Measurements from ENCODE around the gene LEO1. TPM values are rescaled to one million over a fixed set of nuclear protein-coding genes. Genes with fewer than 3 reads are reported as not detected.

The LEO1 gene
- polyA plus RNA-seq, 4 donors: 14.3 to 21.7 (median 20.1) TPM

GRCh38 chr15:51965691-51966090 lies 5.9 kb downstream of the LEO1 start:
- peaks cover 3 to 16% (median 4%) of the 10 kb centered on the region in 3 donors for H3K36me3 ChIP-seq (ENCODE audit: control insufficient read depth in 3 of 3, insufficient read depth in 2 of 3, low read depth in 1 of 3, low read length in 3 of 3)
- DNase-seq (no peak), FAIRE-seq (no peak)
- no peak overlapping the region for H3K4me3 ChIP-seq (ENCODE audit: low read depth in 1 of 3, low read length in 3 of 3)
- H3K4me1 ChIP-seq (ENCODE audit: control insufficient read depth in 3 of 3, insufficient read depth in 2 of 3, low read depth in 1 of 3, low read length in 2 of 3): peaks cover 0 to 1% (median 1%) of the 10 kb centered on the region in 3 donors
- no peaks in the 10 kb centered on the region for H3K27me3 ChIP-seq (ENCODE audit: control insufficient read depth in 3 of 3, insufficient read depth in 3 of 3, low read length in 3 of 3)
- peaks cover 0 to 23% of the 10 kb centered on the region in 2 donors for H3K9me3 ChIP-seq (ENCODE audit: control insufficient read depth in 2 of 2, insufficient read depth in 1 of 2, low read depth in 1 of 2, low read length in 1 of 2)
- WGBS, 3 donors: 90 to 99% (median 99%) methylated on average over 4 of the region's 4 CpGs
- H3K27ac ChIP-seq (ENCODE audit: low read depth in 1 of 3, low read length in 2 of 3): no peak overlapping the region

- H3K9me3 ChIP-seq (ENCODE audit: control insufficient read depth in 2 of 2, insufficient read depth in 1 of 2, low read depth in 1 of 2, low read length in 1 of 2): no peaks in the 10 kb centered on the region
- DNase-seq: no peak
- H3K4me3 ChIP-seq (ENCODE audit: low read depth in 1 of 3, low read length in 3 of 3): no peak overlapping the region
- H3K36me3 ChIP-seq (ENCODE audit: control insufficient read depth in 3 of 3, insufficient read depth in 2 of 3, low read depth in 1 of 3, low read length in 3 of 3): peaks cover 13 to 34% (median 17%) of the 10 kb centered on the region in 3 donors
- no peaks in the 10 kb centered on the region for H3K4me1 ChIP-seq (ENCODE audit: control insufficient read depth in 3 of 3, insufficient read depth in 2 of 3, low read depth in 1 of 3, low read length in 2 of 3)
- 94 to 99% (median 95%) methylated on average over 3 of the region's 3 CpGs for WGBS, 3 donors
- no peak overlapping the region for H3K27ac ChIP-seq (ENCODE audit: low read depth in 1 of 3, low read length in 2 of 3)
- no peak for FAIRE-seq
- H3K27me3 ChIP-seq (ENCODE audit: control insufficient read depth in 3 of 3, insufficient read depth in 3 of 3, low read length in 3 of 3): no peaks in the 10 kb centered on the region
These were observed 16.1 kb downstream of the LEO1 start for GRCh38 chr15:51955504-51955903.

GRCh38 chr15:51952805-51953204 lies 18.8 kb downstream of the LEO1 start:
- H3K36me3 ChIP-seq (ENCODE audit: control insufficient read depth in 3 of 3, insufficient read depth in 2 of 3, low read depth in 1 of 3, low read length in 3 of 3): peaks cover 19 to 43% (median 22%) of the 10 kb centered on the region in 3 donors
- FAIRE-seq: no peak
- 82 to 92% (median 85%) methylated on average over 3 of the region's 3 CpGs for WGBS, 3 donors
- H3K4me1 ChIP-seq (ENCODE audit: control insufficient read depth in 3 of 3, insufficient read depth in 2 of 3, low read depth in 1 of 3, low read length in 2 of 3): no peaks in the 10 kb centered on the region
- no peaks in the 10 kb centered on the region for H3K9me3 ChIP-seq (ENCODE audit: control insufficient read depth in 2 of 2, insufficient read depth in 1 of 2, low read depth in 1 of 2, low read length in 1 of 2)
- no peak overlapping the region for H3K4me3 ChIP-seq (ENCODE audit: low read depth in 1 of 3, low read length in 3 of 3)
- H3K27ac ChIP-seq (ENCODE audit: low read depth in 1 of 3, low read length in 2 of 3): no peak overlapping the region
- H3K27me3 ChIP-seq (ENCODE audit: control insufficient read depth in 3 of 3, insufficient read depth in 3 of 3, low read length in 3 of 3): no peaks in the 10 kb centered on the region
- no peak for DNase-seq

- Histone ChIP-seq H3K27ac (ENCODE audit: low read depth in 1 of 3, low read length in 2 of 3) (no peak overlapping the region), H3K9me3 (ENCODE audit: control insufficient read depth in 2 of 2, insufficient read depth in 1 of 2, low read depth in 1 of 2, low read length in 1 of 2) (no peaks in the 10 kb centered on the region), H3K36me3 (ENCODE audit: control insufficient read depth in 3 of 3, insufficient read depth in 2 of 3, low read depth in 1 of 3, low read length in 3 of 3) (peaks cover 25 to 42% (median 29%) of the 10 kb centered on the region in 3 donors), H3K27me3 (ENCODE audit: control insufficient read depth in 3 of 3, insufficient read depth in 3 of 3, low read length in 3 of 3) (no peaks in the 10 kb centered on the region), H3K4me1 (ENCODE audit: control insufficient read depth in 3 of 3, insufficient read depth in 2 of 3, low read depth in 1 of 3, low read length in 2 of 3) (no peaks in the 10 kb centered on the region), H3K4me3 (ENCODE audit: low read depth in 1 of 3, low read length in 3 of 3) (no peak overlapping the region)
- FAIRE-seq (no peak), DNase-seq (no peak)
- WGBS, 3 donors: 36 to 90% (median 86%) methylated on average over 2 of the region's 2 CpGs
These were observed 24.5 kb downstream of the LEO1 start for GRCh38 chr15:51947124-51947523.

- Histone ChIP-seq H3K9me3 (ENCODE audit: control insufficient read depth in 2 of 2, insufficient read depth in 1 of 2, low read depth in 1 of 2, low read length in 1 of 2) (no peaks in the 10 kb centered on the region), H3K4me3 (ENCODE audit: low read depth in 1 of 3, low read length in 3 of 3) (no peak overlapping the region), H3K36me3 (ENCODE audit: control insufficient read depth in 3 of 3, insufficient read depth in 2 of 3, low read depth in 1 of 3, low read length in 3 of 3) (peaks cover 9 to 27% (median 12%) of the 10 kb centered on the region in 3 donors), H3K27ac (ENCODE audit: low read depth in 1 of 3, low read length in 2 of 3) (no peak overlapping the region), H3K4me1 (ENCODE audit: control insufficient read depth in 3 of 3, insufficient read depth in 2 of 3, low read depth in 1 of 3, low read length in 2 of 3) (no peaks in the 10 kb centered on the region), H3K27me3 (ENCODE audit: control insufficient read depth in 3 of 3, insufficient read depth in 3 of 3, low read length in 3 of 3) (no peaks in the 10 kb centered on the region)
- DNase-seq (no peak), FAIRE-seq (no peak)
These were observed 32.4 kb downstream of the LEO1 start for GRCh38 chr15:51939216-51939615.

GRCh38 chr15:51938286-51938685 lies 33.3 kb downstream of the LEO1 start:
- no peaks in the 10 kb centered on the region for H3K4me1 ChIP-seq (ENCODE audit: control insufficient read depth in 3 of 3, insufficient read depth in 2 of 3, low read depth in 1 of 3, low read length in 2 of 3)
- FAIRE-seq (no peak), DNase-seq (peak in 1 of 2 donors; percentile 28)
- peaks cover 3 to 27% (median 9%) of the 10 kb centered on the region in 3 donors for H3K36me3 ChIP-seq (ENCODE audit: control insufficient read depth in 3 of 3, insufficient read depth in 2 of 3, low read depth in 1 of 3, low read length in 3 of 3)
- no peak overlapping the region for H3K27ac ChIP-seq (ENCODE audit: low read depth in 1 of 3, low read length in 2 of 3)
- H3K9me3 ChIP-seq (ENCODE audit: control insufficient read depth in 2 of 2, insufficient read depth in 1 of 2, low read depth in 1 of 2, low read length in 1 of 2): no peaks in the 10 kb centered on the region
- WGBS, 3 donors: 52 to 70% (median 56%) methylated on average over 3 of the region's 3 CpGs
- H3K27me3 ChIP-seq (ENCODE audit: control insufficient read depth in 3 of 3, insufficient read depth in 3 of 3, low read length in 3 of 3): no peaks in the 10 kb centered on the region
- no peak overlapping the region for H3K4me3 ChIP-seq (ENCODE audit: low read depth in 1 of 3, low read length in 3 of 3)

- Histone ChIP-seq H3K27ac (ENCODE audit: low read depth in 1 of 3, low read length in 2 of 3) (no peak overlapping the region), H3K4me1 (ENCODE audit: control insufficient read depth in 3 of 3, insufficient read depth in 2 of 3, low read depth in 1 of 3, low read length in 2 of 3) (no peaks in the 10 kb centered on the region), H3K4me3 (ENCODE audit: low read depth in 1 of 3, low read length in 3 of 3) (no peak overlapping the region), H3K9me3 (ENCODE audit: control insufficient read depth in 2 of 2, insufficient read depth in 1 of 2, low read depth in 1 of 2, low read length in 1 of 2) (no peaks in the 10 kb centered on the region), H3K27me3 (ENCODE audit: control insufficient read depth in 3 of 3, insufficient read depth in 3 of 3, low read length in 3 of 3) (no peaks in the 10 kb centered on the region), H3K36me3 (ENCODE audit: control insufficient read depth in 3 of 3, insufficient read depth in 2 of 3, low read depth in 1 of 3, low read length in 3 of 3) (peaks cover 3 to 27% (median 9%) of the 10 kb centered on the region in 3 donors)
- FAIRE-seq (no peak), DNase-seq (no peak)
- WGBS, 3 donors: 77 to 90% (median 89%) methylated on average over 2 of the region's 2 CpGs
These were observed 35.5 kb downstream of the LEO1 start for GRCh38 chr15:51936105-51936478.

- Histone ChIP-seq H3K4me3 (ENCODE audit: low read depth in 1 of 3, low read length in 3 of 3) (no peak overlapping the region), H3K27me3 (ENCODE audit: control insufficient read depth in 3 of 3, insufficient read depth in 3 of 3, low read length in 3 of 3) (no peaks in the 10 kb centered on the region), H3K27ac (ENCODE audit: low read depth in 1 of 3, low read length in 2 of 3) (no peak overlapping the region), H3K9me3 (ENCODE audit: control insufficient read depth in 2 of 2, insufficient read depth in 1 of 2, low read depth in 1 of 2, low read length in 1 of 2) (no peaks in the 10 kb centered on the region), H3K4me1 (ENCODE audit: control insufficient read depth in 3 of 3, insufficient read depth in 2 of 3, low read depth in 1 of 3, low read length in 2 of 3) (no peaks in the 10 kb centered on the region), H3K36me3 (ENCODE audit: control insufficient read depth in 3 of 3, insufficient read depth in 2 of 3, low read depth in 1 of 3, low read length in 3 of 3) (peaks cover 3 to 30% (median 10%) of the 10 kb centered on the region in 3 donors)
- DNase-seq: no peak
- no peak for FAIRE-seq
- WGBS, 3 donors: 79 to 87% (median 82%) methylated on average over 5 of the region's 5 CpGs
These were observed 36.0 kb downstream of the LEO1 start for GRCh38 chr15:51935466-51936104.

GRCh38 chr15:51932161-51932560 lies 39.4 kb downstream of the LEO1 start:
- Histone ChIP-seq H3K4me3 (ENCODE audit: low read depth in 1 of 3, low read length in 3 of 3) (no peak overlapping the region), H3K4me1 (ENCODE audit: control insufficient read depth in 3 of 3, insufficient read depth in 2 of 3, low read depth in 1 of 3, low read length in 2 of 3) (no peaks in the 10 kb centered on the region), H3K27ac (ENCODE audit: low read depth in 1 of 3, low read length in 2 of 3) (no peak overlapping the region), H3K9me3 (ENCODE audit: control insufficient read depth in 2 of 2, insufficient read depth in 1 of 2, low read depth in 1 of 2, low read length in 1 of 2) (no peaks in the 10 kb centered on the region), H3K27me3 (ENCODE audit: control insufficient read depth in 3 of 3, insufficient read depth in 3 of 3, low read length in 3 of 3) (no peaks in the 10 kb centered on the region), H3K36me3 (ENCODE audit: control insufficient read depth in 3 of 3, insufficient read depth in 2 of 3, low read depth in 1 of 3, low read length in 3 of 3) (peaks cover 0 to 29% (median 6%) of the 10 kb centered on the region in 3 donors)
- FAIRE-seq (no peak), DNase-seq (no peak)
- 62 to 76% (median 65%) methylated on average over 1 of the region's 1 CpG for WGBS, 3 donors
